ENCODE measurements around the gene TVP23A. TPM values are rescaled to one million over a fixed set of nuclear protein-coding genes. Genes with fewer than 3 reads are reported as not detected.

TVP23A gene
- polyA plus RNA-seq, 1 donor = 3.5 TPM

- 100% methylated on average over 3 of the region's 4 CpGs for WGBS (ENCODE audit: insufficient coverage, low lambda C conversion rate)
- Histone ChIP-seq H3K9me3 (ENCODE audit: control insufficient read depth, low read depth, low read length) (no peaks in the 10 kb centered on the region), H3K36me3 (ENCODE audit: control insufficient read depth, insufficient read depth, low read length) (no peaks in the 10 kb centered on the region), H3K4me3 (ENCODE audit: low read length) (no peak overlapping the region), H3K27ac (ENCODE audit: low read length) (no peak overlapping the region), H3K4me1 (ENCODE audit: control insufficient read depth, insufficient read depth, low read length) (no peaks in the 10 kb centered on the region), H3K27me3 (ENCODE audit: control insufficient read depth, insufficient read depth, low read length) (no peaks in the 10 kb centered on the region)
- DNase-seq = no peak
Observed at GRCh38 chr16:10776280-10776679, 42.3 kb downstream of the TVP23A start.

GRCh38 chr16:10770907-10771306 lies 47.7 kb downstream of the TVP23A start:
- peaks cover 24% of the 10 kb centered on the region for H3K36me3 ChIP-seq (ENCODE audit: control insufficient read depth, insufficient read depth, low read length)
- no peaks in the 10 kb centered on the region for H3K27me3 ChIP-seq (ENCODE audit: control insufficient read depth, insufficient read depth, low read length)
- H3K9me3 ChIP-seq (ENCODE audit: control insufficient read depth, low read depth, low read length) = no peaks in the 10 kb centered on the region
- H3K4me3 ChIP-seq (ENCODE audit: low read length) = no peak overlapping the region
- no peak overlapping the region for H3K27ac ChIP-seq (ENCODE audit: low read length)
- H3K4me1 ChIP-seq (ENCODE audit: control insufficient read depth, insufficient read depth, low read length) = no peaks in the 10 kb centered on the region
- no peak for DNase-seq
- no CpG with 5 or more reads among the region's 1 CpG for WGBS (ENCODE audit: insufficient coverage, low lambda C conversion rate)

GRCh38 chr16:10769381-10769780 lies 49.2 kb downstream of the TVP23A start:
- Histone ChIP-seq H3K9me3 (ENCODE audit: control insufficient read depth, low read depth, low read length) (no peaks in the 10 kb centered on the region), H3K4me3 (ENCODE audit: low read length) (no peak overlapping the region), H3K27ac (ENCODE audit: low read length) (no peak overlapping the region), H3K4me1 (ENCODE audit: control insufficient read depth, insufficient read depth, low read length) (no peaks in the 10 kb centered on the region), H3K27me3 (ENCODE audit: control insufficient read depth, insufficient read depth, low read length) (no peaks in the 10 kb centered on the region), H3K36me3 (ENCODE audit: control insufficient read depth, insufficient read depth, low read length) (peaks cover 33% of the 10 kb centered on the region)
- no peak for DNase-seq
- WGBS (ENCODE audit: insufficient coverage, low lambda C conversion rate) = no CpG with 5 or more reads among the region's 7 CpGs

GRCh38 chr16:10767127-10767526 lies 51.5 kb downstream of the TVP23A start:
- WGBS (ENCODE audit: insufficient coverage, low lambda C conversion rate) = 100% methylated on average over 1 of the region's 7 CpGs
- H3K27ac ChIP-seq (ENCODE audit: low read length) = no peak overlapping the region
- H3K9me3 ChIP-seq (ENCODE audit: control insufficient read depth, low read depth, low read length) = peaks cover 4% of the 10 kb centered on the region
- no peak overlapping the region for H3K4me3 ChIP-seq (ENCODE audit: low read length)
- DNase-seq = no peak
- no peaks in the 10 kb centered on the region for H3K27me3 ChIP-seq (ENCODE audit: control insufficient read depth, insufficient read depth, low read length)
- no peaks in the 10 kb centered on the region for H3K4me1 ChIP-seq (ENCODE audit: control insufficient read depth, insufficient read depth, low read length)
- H3K36me3 ChIP-seq (ENCODE audit: control insufficient read depth, insufficient read depth, low read length) = peaks cover 54% of the 10 kb centered on the region

- Histone ChIP-seq H3K4me3 (ENCODE audit: low read length) (no peak overlapping the region), H3K9me3 (ENCODE audit: control insufficient read depth, low read depth, low read length) (peaks cover 8% of the 10 kb centered on the region), H3K27ac (ENCODE audit: low read length) (no peak overlapping the region), H3K36me3 (ENCODE audit: control insufficient read depth, insufficient read depth, low read length) (peaks cover 67% of the 10 kb centered on the region), H3K27me3 (ENCODE audit: control insufficient read depth, insufficient read depth, low read length) (no peaks in the 10 kb centered on the region), H3K4me1 (ENCODE audit: control insufficient read depth, insufficient read depth, low read length) (no peaks in the 10 kb centered on the region)
- no peak for DNase-seq
- WGBS (ENCODE audit: insufficient coverage, low lambda C conversion rate) = no CpG with 5 or more reads among the region's 4 CpGs
Observed at GRCh38 chr16:10765772-10766171, 52.8 kb downstream of the TVP23A start.

- H3K9me3 ChIP-seq (ENCODE audit: control insufficient read depth, low read depth, low read length) = peaks cover 8% of the 10 kb centered on the region
- H3K4me1 ChIP-seq (ENCODE audit: control insufficient read depth, insufficient read depth, low read length) = no peaks in the 10 kb centered on the region
- no peak overlapping the region for H3K4me3 ChIP-seq (ENCODE audit: low read length)
- peaks cover 77% of the 10 kb centered on the region for H3K36me3 ChIP-seq (ENCODE audit: control insufficient read depth, insufficient read depth, low read length)
- H3K27me3 ChIP-seq (ENCODE audit: control insufficient read depth, insufficient read depth, low read length) = no peaks in the 10 kb centered on the region
- no peak overlapping the region for H3K27ac ChIP-seq (ENCODE audit: low read length)
- DNase-seq = no peak
- no CpG with 5 or more reads among the region's 7 CpGs for WGBS (ENCODE audit: insufficient coverage, low lambda C conversion rate)
Observed at GRCh38 chr16:10763456-10763855, 55.1 kb downstream of the TVP23A start.

- WGBS (ENCODE audit: insufficient coverage, low lambda C conversion rate) = no CpG with 5 or more reads among the region's 35 CpGs
- Histone ChIP-seq H3K36me3 (ENCODE audit: control insufficient read depth, insufficient read depth, low read length) (peaks cover 82% of the 10 kb centered on the region), H3K27me3 (ENCODE audit: control insufficient read depth, insufficient read depth, low read length) (no peaks in the 10 kb centered on the region), H3K4me1 (ENCODE audit: control insufficient read depth, insufficient read depth, low read length) (no peaks in the 10 kb centered on the region), H3K27ac (ENCODE audit: low read length) (no peak overlapping the region), H3K9me3 (ENCODE audit: control insufficient read depth, low read depth, low read length) (peaks cover 8% of the 10 kb centered on the region), H3K4me3 (ENCODE audit: low read length) (no peak overlapping the region)
- DNase-seq = no peak
Observed at GRCh38 chr16:10762336-10763016, 56.1 kb downstream of the TVP23A start.

GRCh38 chr16:10761373-10761772 lies 57.2 kb downstream of the TVP23A start:
- H3K36me3 ChIP-seq (ENCODE audit: control insufficient read depth, insufficient read depth, low read length) = peaks cover 87% of the 10 kb centered on the region
- no peaks in the 10 kb centered on the region for H3K27me3 ChIP-seq (ENCODE audit: control insufficient read depth, insufficient read depth, low read length)
- WGBS (ENCODE audit: insufficient coverage, low lambda C conversion rate) = 100% methylated on average over 2 of the region's 8 CpGs
- no peak overlapping the region for H3K27ac ChIP-seq (ENCODE audit: low read length)
- H3K4me1 ChIP-seq (ENCODE audit: control insufficient read depth, insufficient read depth, low read length) = no peaks in the 10 kb centered on the region
- peaks cover 8% of the 10 kb centered on the region for H3K9me3 ChIP-seq (ENCODE audit: control insufficient read depth, low read depth, low read length)
- no peak for DNase-seq
- no peak overlapping the region for H3K4me3 ChIP-seq (ENCODE audit: low read length)

GRCh38 chr16:10760858-10761257 lies 57.7 kb downstream of the TVP23A start:
- Histone ChIP-seq H3K27ac (ENCODE audit: low read length) (no peak overlapping the region), H3K9me3 (ENCODE audit: control insufficient read depth, low read depth, low read length) (peaks cover 8% of the 10 kb centered on the region), H3K36me3 (ENCODE audit: control insufficient read depth, insufficient read depth, low read length) (peaks cover 87% of the 10 kb centered on the region), H3K4me3 (ENCODE audit: low read length) (no peak overlapping the region), H3K4me1 (ENCODE audit: control insufficient read depth, insufficient read depth, low read length) (no peaks in the 10 kb centered on the region), H3K27me3 (ENCODE audit: control insufficient read depth, insufficient read depth, low read length) (no peaks in the 10 kb centered on the region)
- DNase-seq = no peak
- WGBS (ENCODE audit: insufficient coverage, low lambda C conversion rate) = no CpG with 5 or more reads among the region's 3 CpGs

- no peaks in the 10 kb centered on the region for H3K27me3 ChIP-seq (ENCODE audit: control insufficient read depth, insufficient read depth, low read length)
- WGBS (ENCODE audit: insufficient coverage, low lambda C conversion rate) = 100% methylated on average over 2 of the region's 6 CpGs
- H3K36me3 ChIP-seq (ENCODE audit: control insufficient read depth, insufficient read depth, low read length) = peaks cover 74% of the 10 kb centered on the region
- no peak overlapping the region for H3K27ac ChIP-seq (ENCODE audit: low read length)
- H3K9me3 ChIP-seq (ENCODE audit: control insufficient read depth, low read depth, low read length) = no peaks in the 10 kb centered on the region
- H3K4me1 ChIP-seq (ENCODE audit: control insufficient read depth, insufficient read depth, low read length) = no peaks in the 10 kb centered on the region
- no peak overlapping the region for H3K4me3 ChIP-seq (ENCODE audit: low read length)
- no peak for DNase-seq
Observed at GRCh38 chr16:10756574-10756973, 62.0 kb downstream of the TVP23A start.

GRCh38 chr16:10754941-10755340 lies 63.7 kb downstream of the TVP23A start:
- Histone ChIP-seq H3K4me3 (ENCODE audit: low read length) (no peak overlapping the region), H3K36me3 (ENCODE audit: control insufficient read depth, insufficient read depth, low read length) (peaks cover 65% of the 10 kb centered on the region), H3K27ac (ENCODE audit: low read length) (no peak overlapping the region), H3K4me1 (ENCODE audit: control insufficient read depth, insufficient read depth, low read length) (no peaks in the 10 kb centered on the region), H3K9me3 (ENCODE audit: control insufficient read depth, low read depth, low read length) (no peaks in the 10 kb centered on the region), H3K27me3 (ENCODE audit: control insufficient read depth, insufficient read depth, low read length) (no peaks in the 10 kb centered on the region)
- DNase-seq = no peak
- WGBS (ENCODE audit: insufficient coverage, low lambda C conversion rate) = no CpG with 5 or more reads among the region's 4 CpGs
